Stomach (tissue), 4 donors: ENCODE results near the gene TNK2.

Experiments
- EP300 ChIP-seq: sonication (generic); formaldehyde crosslinking; IDR thresholded peaks from one replicate; pipeline ENCODE4 v1.6.1; 2017; ENCODE audit warnings: antibody characterized with exemption
- TF ChIP-seq, protein P1 (sequence below), 7 experiments: fragments of 450-650 bp in 4 of 7; fragments of 200-600 bp in 3 of 7; sonication (generic) in 3 of 7; IDR thresholded peaks; one replicate each; pipeline ENCODE4 v1.5.1; 2016 to 2019; ENCODE audit warnings: antibody characterized with exemption in 7 of 7, control low read depth in 2 of 7, mild to moderate bottlenecking in 1 of 7

GRCh38 chr3:195897081-195897852 lies 11.1 kb downstream of the TNK2 start:
- no peak for TF ChIP-seq EP300
- TF ChIP-seq, protein P1, sequence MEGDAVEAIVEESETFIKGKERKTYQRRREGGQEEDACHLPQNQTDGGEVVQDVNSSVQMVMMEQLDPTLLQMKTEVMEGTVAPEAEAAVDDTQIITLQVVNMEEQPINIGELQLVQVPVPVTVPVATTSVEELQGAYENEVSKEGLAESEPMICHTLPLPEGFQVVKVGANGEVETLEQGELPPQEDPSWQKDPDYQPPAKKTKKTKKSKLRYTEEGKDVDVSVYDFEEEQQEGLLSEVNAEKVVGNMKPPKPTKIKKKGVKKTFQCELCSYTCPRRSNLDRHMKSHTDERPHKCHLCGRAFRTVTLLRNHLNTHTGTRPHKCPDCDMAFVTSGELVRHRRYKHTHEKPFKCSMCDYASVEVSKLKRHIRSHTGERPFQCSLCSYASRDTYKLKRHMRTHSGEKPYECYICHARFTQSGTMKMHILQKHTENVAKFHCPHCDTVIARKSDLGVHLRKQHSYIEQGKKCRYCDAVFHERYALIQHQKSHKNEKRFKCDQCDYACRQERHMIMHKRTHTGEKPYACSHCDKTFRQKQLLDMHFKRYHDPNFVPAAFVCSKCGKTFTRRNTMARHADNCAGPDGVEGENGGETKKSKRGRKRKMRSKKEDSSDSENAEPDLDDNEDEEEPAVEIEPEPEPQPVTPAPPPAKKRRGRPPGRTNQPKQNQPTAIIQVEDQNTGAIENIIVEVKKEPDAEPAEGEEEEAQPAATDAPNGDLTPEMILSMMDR (IDR thresholded peaks at IDR 0.05), result no peak
